Panc1 (cell line): ENCODE measurements around the gene SORL1-AS1.

Source experiments
- CTCF ChIP-seq: fragments of 450-650 bp; IDR thresholded peaks from 2 replicates; pipeline ENCODE4 v1.5.1; 2017; ENCODE audit warnings: mild to moderate bottlenecking
- POLR2AphosphoS5 ChIP-seq: IDR thresholded peaks from 2 replicates; pipeline ENCODE4 v1.6.1; 2012; ENCODE audit warnings: mild to moderate bottlenecking, low read depth, low read length, moderate library complexity
- REST ChIP-seq, 2 experiments: IDR thresholded peaks; 2 replicates each; pipeline ENCODE4 v1.6.1; 2011 to 2012; ENCODE audit warnings: low read depth in 2 of 2, control low read depth in 1 of 2, low read length in 1 of 2, mild to moderate bottlenecking in 1 of 2, moderate library complexity in 1 of 2; ENCODE audit not compliant: insufficient read depth in 1 of 2
- SIN3A ChIP-seq: IDR thresholded peaks from 2 replicates; pipeline ENCODE4 v1.6.1; 2012; ENCODE audit warnings: low read depth, mild to moderate bottlenecking, low read length, moderate library complexity, borderline replicate concordance; ENCODE audit not compliant: insufficient read depth
- TCF7L2 ChIP-seq: IDR thresholded peaks from 2 replicates; pipeline ENCODE4 v1.6.1; 2011; ENCODE audit warnings: mild to moderate bottlenecking, low read depth, low read length, inconsistent platforms

DNA sequence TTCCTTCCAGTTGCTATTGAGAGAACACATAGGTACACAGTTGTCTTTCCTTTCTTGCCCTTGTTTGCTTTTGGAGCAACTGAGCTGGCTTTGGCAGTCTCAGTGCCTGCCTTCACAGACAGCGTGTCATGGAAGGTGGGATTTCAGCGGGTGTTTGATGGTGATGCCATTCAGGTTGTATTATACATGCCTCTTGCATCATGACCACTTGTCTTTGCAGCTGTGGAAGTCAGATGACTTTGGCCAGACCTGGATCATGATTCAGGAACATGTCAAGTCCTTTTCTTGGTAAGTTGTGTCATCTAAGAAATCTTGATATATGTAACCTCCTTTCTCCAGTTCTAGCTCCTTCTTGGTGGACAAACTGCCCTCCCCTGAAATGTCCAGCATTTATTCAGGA, 37.1 kb upstream of the SORL1-AS1 start:
- TF ChIP-seq CTCF (no peak), REST (IDR thresholded peaks at IDR 0.05; ENCODE audit: insufficient read depth in 1 of 2, low read depth in 2 of 2, low read length in 1 of 2) (no peak), POLR2AphosphoS5 (no peak), SIN3A (no peak), TCF7L2 (no peak)
